ENCODE results near the gene CYP24A1. TPM values are rescaled to one million over a fixed set of nuclear protein-coding genes. Genes with fewer than 3 reads are reported as not detected.

The CYP24A1 gene
- polyA plus RNA-seq, 1 of the 3 experiments (the other 2 are of a cell fraction), result 8.8 TPM

DNA sequence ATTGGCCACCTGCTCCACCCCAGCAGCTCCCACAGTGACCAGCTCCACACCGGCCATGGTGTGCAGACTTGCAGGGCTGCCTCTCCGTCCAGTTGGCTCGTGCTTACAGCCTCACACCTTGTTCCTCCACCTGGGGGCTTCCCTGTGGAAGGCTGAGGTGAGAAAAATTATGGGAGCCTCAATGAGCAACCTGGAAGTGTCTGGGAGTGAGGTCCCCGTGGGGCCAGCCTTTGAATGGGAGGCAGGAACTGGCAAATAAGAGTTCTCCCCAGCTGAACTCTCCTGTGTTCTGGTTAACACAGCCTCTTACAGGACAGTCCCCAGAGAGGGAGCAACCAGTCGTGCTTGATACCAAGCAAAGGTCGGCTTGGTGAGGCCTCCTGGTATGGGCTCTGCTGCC, 30.3 kb upstream of the CYP24A1 start:
- Histone ChIP-seq H3K4me1 (ENCODE audit: control insufficient read depth in 1 of 2, insufficient read depth in 2 of 2, low read depth in 1 of 2, low read length in 1 of 2) (peaks cover under 1 to 1% of the 10 kb centered on the region in 2 experiments; a peak in 2 of 4 replicates), H4K20me1 (ENCODE audit: insufficient read depth) (no peaks in the 10 kb centered on the region), H3K9ac (no peak overlapping the region), H3K9me3 (no peaks in the 10 kb centered on the region), H3K27me3 (ENCODE audit: insufficient read depth) (no peaks in the 10 kb centered on the region), H3K4me2 (no peak overlapping the region), H3K9me2 (no peaks in the 10 kb centered on the region), H3F3A (replicated peaks; ENCODE audit: insufficient read depth) (peaks cover 6% of the 10 kb centered on the region), H3K4me3 (ENCODE audit: low read depth in 2 of 2, low read length in 1 of 2) (no peak overlapping the region), H3K79me2 (ENCODE audit: insufficient read depth) (peaks cover 11% of the 10 kb centered on the region), H3K27ac (ENCODE audit: low read depth in 2 of 2, low read length in 1 of 2) (no peak overlapping the region), H2AFZ (ENCODE audit: low read depth) (no peak overlapping the region), H3K36me3 (replicated peaks in 1 of 2; ENCODE audit: control insufficient read depth in 1 of 2, insufficient read depth in 2 of 2, low read length in 1 of 2) (no peaks in the 10 kb centered on the region)
- no peak for TF ChIP-seq YY1 (IDR thresholded peaks at IDR 0.05; ENCODE audit: low read depth)
- TF ChIP-seq POLR2AphosphoS5 (IDR thresholded peaks at IDR 0.05; ENCODE audit: low read depth, low read length), result no peak
- TF ChIP-seq SMC3 (IDR thresholded peaks at IDR 0.05; ENCODE audit: low read depth, low read length), result no peak
- TF ChIP-seq, protein P1, sequence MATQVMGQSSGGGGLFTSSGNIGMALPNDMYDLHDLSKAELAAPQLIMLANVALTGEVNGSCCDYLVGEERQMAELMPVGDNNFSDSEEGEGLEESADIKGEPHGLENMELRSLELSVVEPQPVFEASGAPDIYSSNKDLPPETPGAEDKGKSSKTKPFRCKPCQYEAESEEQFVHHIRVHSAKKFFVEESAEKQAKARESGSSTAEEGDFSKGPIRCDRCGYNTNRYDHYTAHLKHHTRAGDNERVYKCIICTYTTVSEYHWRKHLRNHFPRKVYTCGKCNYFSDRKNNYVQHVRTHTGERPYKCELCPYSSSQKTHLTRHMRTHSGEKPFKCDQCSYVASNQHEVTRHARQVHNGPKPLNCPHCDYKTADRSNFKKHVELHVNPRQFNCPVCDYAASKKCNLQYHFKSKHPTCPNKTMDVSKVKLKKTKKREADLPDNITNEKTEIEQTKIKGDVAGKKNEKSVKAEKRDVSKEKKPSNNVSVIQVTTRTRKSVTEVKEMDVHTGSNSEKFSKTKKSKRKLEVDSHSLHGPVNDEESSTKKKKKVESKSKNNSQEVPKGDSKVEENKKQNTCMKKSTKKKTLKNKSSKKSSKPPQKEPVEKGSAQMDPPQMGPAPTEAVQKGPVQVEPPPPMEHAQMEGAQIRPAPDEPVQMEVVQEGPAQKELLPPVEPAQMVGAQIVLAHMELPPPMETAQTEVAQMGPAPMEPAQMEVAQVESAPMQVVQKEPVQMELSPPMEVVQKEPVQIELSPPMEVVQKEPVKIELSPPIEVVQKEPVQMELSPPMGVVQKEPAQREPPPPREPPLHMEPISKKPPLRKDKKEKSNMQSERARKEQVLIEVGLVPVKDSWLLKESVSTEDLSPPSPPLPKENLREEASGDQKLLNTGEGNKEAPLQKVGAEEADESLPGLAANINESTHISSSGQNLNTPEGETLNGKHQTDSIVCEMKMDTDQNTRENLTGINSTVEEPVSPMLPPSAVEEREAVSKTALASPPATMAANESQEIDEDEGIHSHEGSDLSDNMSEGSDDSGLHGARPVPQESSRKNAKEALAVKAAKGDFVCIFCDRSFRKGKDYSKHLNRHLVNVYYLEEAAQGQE (IDR thresholded peaks at IDR 0.05; ENCODE audit: low read depth, low read length), result no peak
- TF ChIP-seq, protein P2, sequence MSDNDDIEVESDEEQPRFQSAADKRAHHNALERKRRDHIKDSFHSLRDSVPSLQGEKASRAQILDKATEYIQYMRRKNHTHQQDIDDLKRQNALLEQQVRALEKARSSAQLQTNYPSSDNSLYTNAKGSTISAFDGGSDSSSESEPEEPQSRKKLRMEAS (IDR thresholded peaks at IDR 0.05; ENCODE audit: low read depth), result no peak
- TF ChIP-seq, protein P3, sequence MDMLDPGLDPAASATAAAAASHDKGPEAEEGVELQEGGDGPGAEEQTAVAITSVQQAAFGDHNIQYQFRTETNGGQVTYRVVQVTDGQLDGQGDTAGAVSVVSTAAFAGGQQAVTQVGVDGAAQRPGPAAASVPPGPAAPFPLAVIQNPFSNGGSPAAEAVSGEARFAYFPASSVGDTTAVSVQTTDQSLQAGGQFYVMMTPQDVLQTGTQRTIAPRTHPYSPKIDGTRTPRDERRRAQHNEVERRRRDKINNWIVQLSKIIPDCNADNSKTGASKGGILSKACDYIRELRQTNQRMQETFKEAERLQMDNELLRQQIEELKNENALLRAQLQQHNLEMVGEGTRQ (IDR thresholded peaks at IDR 0.05; ENCODE audit: borderline replicate concordance, low read depth, low read length), result no peak
- no peak for TF ChIP-seq RCOR1 (IDR thresholded peaks at IDR 0.05; ENCODE audit: low read length)
- TF ChIP-seq EZH2phosphoT487 (IDR thresholded peaks at IDR 0.05; ENCODE audit: borderline replicate concordance, low read depth), result no peak
- ChIA-PET CTCF (interaction anchor here (19.4 kb wide), 1 partner anchor 103 kb away, joined by 499 read pairs; no protein-coding TSS in a partner anchor), POLR2A (no interaction called here)
- no peak for DNase-seq
- WGBS (ENCODE audit: low lambda C conversion rate), result 51% methylated on average over 3 of the region's 6 CpGs

DNA sequence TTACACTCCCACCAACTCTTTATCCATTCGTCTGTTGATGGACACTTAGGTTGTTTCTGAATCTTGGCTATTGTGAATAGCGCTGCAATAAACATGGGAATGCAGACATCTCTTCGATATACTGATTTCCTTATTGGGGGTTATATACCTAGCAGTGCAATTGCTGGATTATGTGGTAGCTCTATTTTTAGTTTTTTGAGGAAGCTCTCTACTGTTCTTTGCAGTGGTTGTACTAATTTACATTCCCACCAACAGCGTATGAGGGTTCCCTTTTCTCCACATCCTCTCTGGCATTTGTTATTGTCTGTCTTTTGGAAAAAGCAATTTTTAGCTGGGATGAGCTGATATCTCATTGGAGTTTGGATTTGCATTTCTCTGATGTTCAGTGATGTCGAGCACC, 29.5 kb upstream of the CYP24A1 start:
- Histone ChIP-seq H3K36me3 (replicated peaks in 1 of 2; ENCODE audit: control insufficient read depth in 1 of 2, insufficient read depth in 2 of 2, low read length in 1 of 2) (no peaks in the 10 kb centered on the region), H3K4me3 (ENCODE audit: low read depth in 2 of 2, low read length in 1 of 2) (no peak overlapping the region), H3K27ac (ENCODE audit: low read depth in 2 of 2, low read length in 1 of 2) (no peak overlapping the region), H4K20me1 (ENCODE audit: insufficient read depth) (no peaks in the 10 kb centered on the region), H3K79me2 (ENCODE audit: insufficient read depth) (peaks cover 3% of the 10 kb centered on the region), H3F3A (replicated peaks; ENCODE audit: insufficient read depth) (peaks cover 6% of the 10 kb centered on the region), H3K4me1 (ENCODE audit: control insufficient read depth in 1 of 2, insufficient read depth in 2 of 2, low read depth in 1 of 2, low read length in 1 of 2) (no peaks in the 10 kb centered on the region), H3K4me2 (no peak overlapping the region), H3K9me2 (no peaks in the 10 kb centered on the region), H3K9me3 (no peaks in the 10 kb centered on the region), H3K9ac (no peak overlapping the region), H3K27me3 (ENCODE audit: insufficient read depth) (no peaks in the 10 kb centered on the region), H2AFZ (ENCODE audit: low read depth) (no peak overlapping the region)
- DNase-seq, result no peak
- 55% methylated on average over 5 of the region's 5 CpGs for WGBS (ENCODE audit: low lambda C conversion rate)
- CTCF ChIA-PET, result interaction anchor here (19.4 kb wide), 1 partner anchor 103 kb away, joined by 499 read pairs; no protein-coding TSS in a partner anchor
- POLR2A ChIA-PET, result no interaction called here
- TF ChIP-seq FOSL2 (IDR thresholded peaks at IDR 0.05; ENCODE audit: borderline replicate concordance, low read depth) (no peak), FOXM1 (IDR thresholded peaks at IDR 0.05; ENCODE audit: low read depth) (no peak), RXRA (IDR thresholded peaks at IDR 0.05; ENCODE audit: borderline replicate concordance, low read depth) (no peak), RAD21 (IDR thresholded peaks at IDR 0.05; ENCODE audit: low read length) (no peak), POLR2AphosphoS5 (IDR thresholded peaks at IDR 0.05; ENCODE audit: low read depth, low read length) (no peak), EZH2phosphoT487 (IDR thresholded peaks at IDR 0.05; ENCODE audit: borderline replicate concordance, low read depth) (no peak), CHD2 (IDR thresholded peaks at IDR 0.05; ENCODE audit: low read length, partially characterized antibody) (no peak)
- TF ChIP-seq, protein P3 (IDR thresholded peaks at IDR 0.05; ENCODE audit: borderline replicate concordance, low read depth, low read length), result no peak
- TF ChIP-seq, protein P1 (IDR thresholded peaks at IDR 0.05; ENCODE audit: low read depth, low read length), result no peak
- TF ChIP-seq, protein P4, sequence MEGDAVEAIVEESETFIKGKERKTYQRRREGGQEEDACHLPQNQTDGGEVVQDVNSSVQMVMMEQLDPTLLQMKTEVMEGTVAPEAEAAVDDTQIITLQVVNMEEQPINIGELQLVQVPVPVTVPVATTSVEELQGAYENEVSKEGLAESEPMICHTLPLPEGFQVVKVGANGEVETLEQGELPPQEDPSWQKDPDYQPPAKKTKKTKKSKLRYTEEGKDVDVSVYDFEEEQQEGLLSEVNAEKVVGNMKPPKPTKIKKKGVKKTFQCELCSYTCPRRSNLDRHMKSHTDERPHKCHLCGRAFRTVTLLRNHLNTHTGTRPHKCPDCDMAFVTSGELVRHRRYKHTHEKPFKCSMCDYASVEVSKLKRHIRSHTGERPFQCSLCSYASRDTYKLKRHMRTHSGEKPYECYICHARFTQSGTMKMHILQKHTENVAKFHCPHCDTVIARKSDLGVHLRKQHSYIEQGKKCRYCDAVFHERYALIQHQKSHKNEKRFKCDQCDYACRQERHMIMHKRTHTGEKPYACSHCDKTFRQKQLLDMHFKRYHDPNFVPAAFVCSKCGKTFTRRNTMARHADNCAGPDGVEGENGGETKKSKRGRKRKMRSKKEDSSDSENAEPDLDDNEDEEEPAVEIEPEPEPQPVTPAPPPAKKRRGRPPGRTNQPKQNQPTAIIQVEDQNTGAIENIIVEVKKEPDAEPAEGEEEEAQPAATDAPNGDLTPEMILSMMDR (IDR thresholded peaks at IDR 0.05), result no peak

Data from SK-N-SH (cell line).